Neuron (in vitro differentiated cells): ENCODE measurements around the gene PDCD1LG2.

Experiments used
- H2AFZ ChIP-seq: one replicate; pipeline ENCODE4 v1.6.1; 2013; ENCODE audit warnings: low read depth, mild to moderate bottlenecking, inconsistent platforms, low read length, moderate library complexity
- H3K27me3 ChIP-seq: one replicate; pipeline ENCODE4 v1.6.1; 2013; ENCODE audit warnings: low read length; ENCODE audit not compliant: insufficient read depth
- H3K36me3 ChIP-seq: one replicate; pipeline ENCODE4 v1.6.1; 2013; ENCODE audit warnings: low read length; ENCODE audit not compliant: insufficient read depth
- H3K4me1 ChIP-seq: one replicate; pipeline ENCODE4 v1.6.1; 2013; ENCODE audit warnings: low read length; ENCODE audit not compliant: insufficient read depth
- H3K4me3 ChIP-seq: 2 replicates; pipeline ENCODE4 v1.5.1; 2013; ENCODE audit warnings: mild to moderate bottlenecking, low read length, moderate library complexity
- H3K9me3 ChIP-seq: one replicate; pipeline ENCODE4 v1.6.1; 2013; ENCODE audit warnings: low read length

The PDCD1LG2 gene

DNA sequence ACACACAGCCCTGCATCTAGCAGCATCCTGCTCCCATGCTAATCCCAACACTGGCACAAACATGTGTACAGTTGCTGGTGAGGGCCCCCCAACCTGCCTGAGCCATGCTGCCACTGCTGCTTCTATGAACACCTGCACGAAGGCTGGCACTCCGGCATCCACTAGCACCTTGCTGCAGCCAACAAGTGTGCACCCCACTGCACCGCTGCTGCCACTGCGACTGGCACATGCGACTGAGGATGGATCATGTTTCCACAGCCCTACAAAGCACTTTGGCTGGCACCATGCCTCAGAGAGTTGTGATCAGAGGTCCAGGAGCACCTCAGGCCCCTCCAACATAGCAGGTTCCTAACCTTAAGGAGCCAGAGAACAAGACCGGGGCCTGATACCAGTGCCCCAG is 7.8 kb upstream of the PDCD1LG2 start:
- H3K27me3 ChIP-seq = no peaks in the 10 kb centered on the region
- no peaks in the 10 kb centered on the region for H3K36me3 ChIP-seq

DNA sequence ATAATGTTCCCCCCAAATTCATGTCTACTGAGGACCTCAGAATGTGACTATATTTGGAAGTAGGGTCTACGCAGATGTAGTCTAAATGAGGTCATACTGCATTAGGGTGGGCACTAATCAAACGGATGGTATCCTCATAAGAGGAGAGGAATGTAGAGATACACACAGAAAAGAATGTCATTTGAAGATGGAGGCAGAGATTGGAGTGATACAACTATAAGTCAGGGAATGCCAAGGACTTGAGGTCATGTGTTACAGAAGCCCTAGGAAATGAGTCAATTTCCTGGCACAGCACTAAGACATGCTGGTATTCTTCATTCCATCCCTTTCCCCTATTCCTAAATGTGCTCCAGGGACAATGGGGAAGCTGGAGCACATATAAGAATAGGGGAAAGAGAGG is 758 bp upstream of the PDCD1LG2 start:
- H3K4me1 ChIP-seq = no peaks in the 10 kb centered on the region
- H3K4me3 ChIP-seq = no peak overlapping the region
- H3K36me3 ChIP-seq = no peaks in the 10 kb centered on the region
- no peaks in the 10 kb centered on the region for H3K9me3 ChIP-seq
- no peaks in the 10 kb centered on the region for H3K27me3 ChIP-seq
- H2AFZ ChIP-seq = no peak overlapping the region

More for the DNA sequence above, 7.8 kb upstream of the PDCD1LG2 start:
- Histone ChIP-seq H3K9me3 (peaks cover 2% of the 10 kb centered on the region), H3K4me3 (no peak overlapping the region), H3K4me1 (no peaks in the 10 kb centered on the region), H2AFZ (no peak overlapping the region)

DNA sequence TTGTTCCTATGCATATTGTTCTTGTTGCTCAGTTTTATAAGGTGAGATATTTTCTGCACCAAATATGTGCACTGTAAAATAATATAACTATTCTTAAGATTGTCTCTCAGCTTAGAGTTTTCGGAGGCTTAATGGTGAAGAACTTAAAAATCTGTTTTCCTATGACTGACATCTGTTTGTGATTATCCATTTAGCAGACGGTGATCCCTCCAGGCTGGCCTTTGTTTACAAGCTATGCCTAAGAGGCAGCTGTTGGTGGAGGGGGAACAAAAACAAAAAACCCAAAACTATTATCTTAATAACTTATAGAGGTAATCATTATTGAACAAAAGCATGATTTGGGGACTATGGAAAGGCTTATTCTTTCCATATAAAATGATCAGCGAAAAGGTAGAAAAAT is 658 bp downstream of the PDCD1LG2 start:
- H3K36me3 ChIP-seq = no peaks in the 10 kb centered on the region
- no peaks in the 10 kb centered on the region for H3K9me3 ChIP-seq
- H2AFZ ChIP-seq = no peak overlapping the region
- no peak overlapping the region for H3K4me3 ChIP-seq
- H3K27me3 ChIP-seq = no peaks in the 10 kb centered on the region
- H3K4me1 ChIP-seq = no peaks in the 10 kb centered on the region

DNA sequence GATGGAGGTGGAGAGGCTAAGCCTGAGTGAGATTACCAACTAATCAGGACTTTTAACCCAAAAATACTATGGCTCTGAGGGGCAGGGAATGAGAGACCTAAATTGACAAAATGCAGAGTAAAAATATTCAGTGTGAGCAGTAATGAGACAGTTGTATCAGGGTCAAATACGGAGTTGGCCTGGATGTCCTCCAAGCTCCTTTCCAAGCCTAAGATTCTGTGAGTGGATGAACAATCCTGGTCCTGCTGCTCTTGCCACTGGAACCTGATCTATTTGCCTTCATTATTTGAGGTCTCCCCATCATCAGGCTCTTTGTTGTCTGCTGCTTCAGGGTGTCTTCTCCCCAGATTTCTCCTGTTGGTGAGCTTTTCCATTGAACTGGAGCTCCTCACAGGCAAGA is 1.1 kb downstream of the PDCD1LG2 start:
- no peaks in the 10 kb centered on the region for H3K4me1 ChIP-seq
- no peak overlapping the region for H3K4me3 ChIP-seq
- no peaks in the 10 kb centered on the region for H3K36me3 ChIP-seq
- H2AFZ ChIP-seq = no peak overlapping the region
- H3K27me3 ChIP-seq = no peaks in the 10 kb centered on the region
- H3K9me3 ChIP-seq = no peaks in the 10 kb centered on the region

DNA sequence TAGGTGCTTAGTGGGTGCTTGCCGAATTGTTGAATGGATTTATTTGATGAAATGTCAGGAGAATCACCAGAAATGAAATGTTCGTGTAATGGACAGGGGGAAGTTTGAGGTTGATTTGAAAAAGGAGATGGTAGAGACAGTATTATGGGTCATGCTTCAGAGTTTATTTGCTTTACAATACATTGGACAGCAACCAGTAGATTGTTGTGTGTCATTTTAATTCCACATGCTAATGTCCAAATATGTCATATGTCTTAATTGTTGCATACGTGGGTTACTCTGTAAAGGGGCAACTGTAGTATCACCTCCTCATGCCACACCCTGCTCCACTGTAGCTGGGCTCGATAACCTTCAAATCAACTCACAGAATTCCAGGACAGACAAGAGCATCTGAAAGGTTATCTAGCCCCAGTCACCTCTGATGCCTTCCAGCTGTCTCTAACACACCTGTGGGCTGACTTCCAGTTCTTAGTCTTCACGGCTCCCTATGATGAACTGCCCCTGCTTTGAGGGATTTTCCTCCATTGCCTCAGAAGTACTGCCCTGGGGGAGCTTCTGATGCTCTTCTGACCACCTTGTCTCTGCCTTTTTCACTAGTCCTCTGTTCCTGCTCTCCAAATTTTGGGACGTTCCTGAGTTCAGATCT is 1.7 kb downstream of the PDCD1LG2 start:
- Histone ChIP-seq H3K9me3 (no peaks in the 10 kb centered on the region), H2AFZ (no peak overlapping the region), H3K4me1 (no peaks in the 10 kb centered on the region), H3K4me3 (no peak overlapping the region), H3K27me3 (no peaks in the 10 kb centered on the region), H3K36me3 (no peaks in the 10 kb centered on the region)

DNA sequence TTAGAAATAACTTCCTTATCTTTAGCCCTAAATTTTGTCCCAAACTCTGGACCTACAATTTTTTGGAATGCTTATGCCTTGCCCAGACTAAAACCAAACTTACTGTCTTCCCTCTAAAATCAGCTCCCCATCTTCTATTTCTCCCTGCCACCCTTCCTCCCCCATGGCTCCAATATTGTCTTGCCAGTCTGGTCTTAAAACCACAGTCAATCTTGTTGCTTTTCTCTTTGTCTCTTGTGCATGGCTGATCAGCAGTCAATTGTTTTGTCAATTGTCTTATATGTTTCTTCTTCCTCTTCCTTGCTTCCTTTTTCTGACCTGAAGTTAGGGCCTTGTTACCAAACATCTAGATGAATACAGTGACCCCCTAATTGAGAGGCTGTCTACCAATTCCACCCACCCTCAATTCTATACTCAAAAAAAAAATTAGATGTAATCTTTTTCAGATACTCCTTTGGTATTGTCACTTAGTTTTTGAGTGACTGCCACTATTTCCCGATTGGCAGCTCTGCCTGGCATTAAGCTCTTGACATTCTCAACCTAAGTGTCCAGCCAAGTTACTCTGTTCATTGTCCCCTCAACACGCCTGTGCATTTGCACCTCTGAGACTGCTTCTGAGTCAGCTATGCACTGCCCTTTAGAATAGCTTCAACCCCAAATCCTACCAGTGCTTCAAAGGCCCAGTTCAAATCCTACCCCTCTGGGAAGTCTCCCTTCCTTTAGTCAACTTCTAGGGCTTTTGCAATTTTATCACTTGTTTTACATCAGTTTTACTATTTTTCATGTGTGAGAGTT is 2.5 kb downstream of the PDCD1LG2 start:
- no peak overlapping the region for H3K4me3 ChIP-seq
- no peak overlapping the region for H2AFZ ChIP-seq
- H3K36me3 ChIP-seq = no peaks in the 10 kb centered on the region
- H3K9me3 ChIP-seq = no peaks in the 10 kb centered on the region
- H3K27me3 ChIP-seq = no peaks in the 10 kb centered on the region
- no peaks in the 10 kb centered on the region for H3K4me1 ChIP-seq

DNA sequence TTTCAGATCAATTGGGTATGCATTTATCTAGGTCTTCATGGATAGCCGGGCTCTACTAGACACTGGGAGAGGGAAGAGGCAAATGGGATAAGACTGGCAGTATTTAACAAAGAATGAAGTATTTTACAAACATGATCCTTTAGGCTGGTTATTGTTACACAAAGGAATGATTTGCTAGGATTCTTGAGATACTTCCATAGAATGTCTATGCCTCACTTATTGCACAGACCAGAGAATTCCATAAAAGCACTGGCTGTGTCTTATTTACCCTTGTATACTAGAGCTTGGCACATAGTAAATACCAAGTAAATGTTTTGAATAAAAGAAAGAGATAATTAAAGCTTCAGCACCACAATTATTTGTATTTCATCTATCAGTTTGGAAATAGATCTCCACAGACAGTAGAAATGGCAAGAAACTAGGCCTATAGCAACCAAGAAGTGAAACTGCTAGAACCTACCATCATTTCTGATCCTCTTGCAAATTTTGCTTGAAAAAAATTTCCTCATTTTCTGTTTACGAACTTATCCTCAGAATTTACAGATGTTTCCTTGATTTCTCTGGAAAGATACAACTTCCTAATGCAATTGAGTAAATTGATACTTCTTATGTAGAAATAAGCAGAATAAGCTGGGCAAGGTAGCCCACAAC is 3.8 kb downstream of the PDCD1LG2 start:
- Histone ChIP-seq H3K4me3 (no peak overlapping the region), H3K4me1 (no peaks in the 10 kb centered on the region), H3K36me3 (no peaks in the 10 kb centered on the region), H2AFZ (no peak overlapping the region), H3K9me3 (no peaks in the 10 kb centered on the region), H3K27me3 (no peaks in the 10 kb centered on the region)

DNA sequence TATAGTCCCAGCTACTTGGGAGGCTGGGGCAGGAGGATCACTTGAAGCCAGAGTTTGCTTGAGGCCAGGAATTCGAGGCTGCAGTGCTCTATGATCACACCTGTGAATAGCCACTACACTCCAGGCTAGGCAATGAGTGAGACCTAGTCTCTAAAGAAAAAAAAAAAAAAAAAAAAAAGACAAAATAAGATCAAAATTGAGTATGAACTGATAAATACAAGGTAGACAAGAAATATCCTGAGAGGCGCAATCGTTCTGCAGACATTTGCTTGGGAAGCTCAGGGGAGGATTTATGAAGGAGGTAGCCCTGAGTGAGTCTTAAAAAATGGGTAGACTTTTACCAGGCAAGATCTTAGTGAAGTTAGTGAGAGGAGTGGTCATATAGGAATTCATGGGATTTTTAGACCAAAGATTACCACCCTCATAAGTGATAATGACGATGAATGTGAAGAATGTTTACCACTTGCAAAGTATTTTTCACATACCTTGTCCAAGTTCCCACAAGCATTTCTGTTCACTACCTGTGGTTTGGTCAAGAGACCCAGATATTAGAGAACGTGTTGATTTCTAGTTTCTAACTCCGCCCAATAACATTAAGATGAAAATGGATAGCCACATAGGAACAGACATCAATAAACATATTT is 4.4 kb downstream of the PDCD1LG2 start:
- H2AFZ ChIP-seq = no peak overlapping the region
- no peaks in the 10 kb centered on the region for H3K27me3 ChIP-seq
- no peaks in the 10 kb centered on the region for H3K9me3 ChIP-seq
- H3K4me3 ChIP-seq = no peak overlapping the region
- H3K4me1 ChIP-seq = peaks cover 2% of the 10 kb centered on the region
- no peaks in the 10 kb centered on the region for H3K36me3 ChIP-seq

DNA sequence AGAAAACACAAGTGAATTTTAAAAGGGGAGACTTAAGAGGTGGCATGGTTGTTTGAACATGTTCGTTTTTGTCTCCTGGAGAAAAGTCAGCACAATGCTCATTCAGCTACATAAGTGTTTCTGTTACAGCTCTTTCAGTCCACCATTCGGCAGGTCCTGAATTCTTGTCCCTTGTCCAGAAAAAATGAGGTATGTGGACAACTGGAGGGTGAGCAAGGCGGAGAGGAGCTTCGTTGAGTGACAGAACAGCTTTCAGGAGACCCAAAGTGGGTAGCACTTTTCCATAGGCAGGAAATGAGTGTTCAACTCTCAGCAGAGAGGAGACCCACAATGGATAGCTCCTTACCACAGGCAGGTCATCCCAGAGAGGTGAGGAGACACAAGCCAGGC is 4.9 kb downstream of the PDCD1LG2 start:
- no peak overlapping the region for H3K4me3 ChIP-seq
- H3K4me1 ChIP-seq = peaks cover 2% of the 10 kb centered on the region
- H3K36me3 ChIP-seq = no peaks in the 10 kb centered on the region
- H3K27me3 ChIP-seq = no peaks in the 10 kb centered on the region
- no peak overlapping the region for H2AFZ ChIP-seq
- H3K9me3 ChIP-seq = no peaks in the 10 kb centered on the region

DNA sequence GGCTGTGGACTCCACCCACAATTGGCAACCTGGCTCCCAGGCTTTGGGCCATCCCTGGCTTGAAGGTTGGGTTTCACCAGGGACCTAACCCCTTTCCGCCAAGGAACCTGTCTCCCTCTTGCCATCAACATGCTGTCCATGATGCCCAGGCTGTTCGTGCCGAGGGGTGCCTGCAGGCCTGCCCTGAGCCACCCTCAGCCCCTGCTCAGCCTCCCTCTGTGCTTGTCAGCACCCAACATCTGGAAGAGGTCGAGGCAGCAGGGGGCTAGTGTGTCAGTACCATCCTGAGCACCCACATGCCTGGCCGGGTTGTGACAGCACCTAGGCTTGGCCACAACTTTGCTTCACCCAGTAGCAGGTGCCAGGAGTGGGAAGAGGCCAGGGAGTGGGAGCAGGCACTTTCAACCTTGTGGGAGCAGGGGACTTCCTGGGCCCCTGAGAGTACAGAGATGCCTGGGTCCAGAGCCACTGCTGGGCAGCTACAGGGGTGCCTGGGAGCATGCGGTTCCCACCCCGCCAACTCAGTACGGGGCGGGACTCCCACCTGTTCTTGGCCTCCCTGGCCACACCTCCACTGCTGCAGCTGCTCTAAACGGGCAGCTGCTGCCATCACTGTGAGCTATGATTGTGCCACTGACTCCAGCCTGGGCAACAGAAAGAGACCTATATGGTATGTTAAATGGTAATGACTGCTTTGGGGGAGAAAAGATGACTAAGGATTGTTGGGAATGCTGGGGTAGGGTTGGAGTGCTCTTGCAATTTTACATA is 6.3 kb downstream of the PDCD1LG2 start:
- no peak overlapping the region for H3K4me3 ChIP-seq
- H3K36me3 ChIP-seq = no peaks in the 10 kb centered on the region
- no peaks in the 10 kb centered on the region for H3K9me3 ChIP-seq
- no peaks in the 10 kb centered on the region for H3K27me3 ChIP-seq
- peaks cover 2% of the 10 kb centered on the region for H3K4me1 ChIP-seq
- no peak overlapping the region for H2AFZ ChIP-seq

DNA sequence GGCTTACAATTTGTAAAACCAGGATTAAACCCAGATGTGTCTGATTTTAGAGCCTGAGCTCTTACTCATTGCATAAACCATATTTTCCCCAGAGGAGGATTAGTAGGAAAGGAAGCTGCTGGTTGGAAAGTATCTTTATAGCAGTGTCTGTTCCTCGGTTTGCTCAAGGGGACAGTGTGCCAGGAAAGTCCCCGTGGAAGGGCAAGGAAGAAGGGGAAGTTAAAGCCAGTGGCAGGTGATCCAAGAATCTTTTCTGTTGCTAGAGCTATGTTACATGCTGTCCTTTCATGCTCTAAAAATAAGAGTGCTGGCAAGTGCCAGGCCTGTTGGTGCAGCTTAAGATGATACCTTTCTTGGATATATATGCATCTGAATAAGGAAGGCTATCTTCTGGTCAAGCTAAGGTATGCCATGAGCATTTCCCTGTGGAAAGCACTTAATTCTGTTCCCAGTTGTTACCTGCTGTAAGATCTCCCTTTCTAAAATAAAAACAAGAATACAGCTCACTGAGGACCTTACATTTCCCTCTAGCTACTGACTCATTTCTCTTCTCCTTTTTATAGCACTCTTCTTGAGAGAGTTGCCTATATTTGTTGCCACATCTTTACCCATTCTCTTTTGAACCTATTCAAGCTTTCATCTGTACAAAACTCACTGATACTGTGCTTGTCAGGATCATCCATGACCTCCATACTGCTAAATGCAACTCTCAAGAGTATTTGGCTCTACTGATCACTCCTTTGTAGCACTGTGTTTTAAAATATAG is 8.0 kb downstream of the PDCD1LG2 start:
- no peaks in the 10 kb centered on the region for H3K27me3 ChIP-seq
- H3K36me3 ChIP-seq = no peaks in the 10 kb centered on the region
- H3K4me3 ChIP-seq = no peak overlapping the region
- peaks cover 2% of the 10 kb centered on the region for H3K4me1 ChIP-seq
- H3K9me3 ChIP-seq = no peaks in the 10 kb centered on the region
- H2AFZ ChIP-seq = no peak overlapping the region

DNA sequence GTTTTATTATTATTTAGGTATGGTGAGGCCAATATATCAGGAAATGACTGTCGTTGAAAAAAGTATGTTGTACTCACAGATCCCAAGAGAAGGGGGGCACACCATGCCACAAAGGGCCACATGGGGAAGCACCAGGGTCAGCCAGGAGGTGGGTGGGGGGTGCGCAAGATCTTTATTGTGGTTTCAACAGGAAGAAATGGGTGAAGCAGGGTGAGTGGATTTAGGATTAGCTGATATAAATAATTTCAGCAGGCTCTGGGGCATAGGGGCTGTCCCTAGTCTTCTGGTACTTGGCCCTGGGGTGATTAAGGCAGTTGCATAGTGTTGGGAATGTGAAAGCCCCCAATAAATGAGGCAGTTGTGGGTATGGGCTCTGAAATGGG is 8.6 kb downstream of the PDCD1LG2 start:
- Histone ChIP-seq H3K9me3 (no peaks in the 10 kb centered on the region), H3K27me3 (no peaks in the 10 kb centered on the region), H3K4me3 (no peak overlapping the region), H3K36me3 (no peaks in the 10 kb centered on the region), H3K4me1 (peaks cover 2% of the 10 kb centered on the region), H2AFZ (no peak overlapping the region)
